SU-DHL-6 (cell line): ENCODE measurements around the gene RPL19.

Source experiments
- EZH2phosphoT487 ChIP-seq: fragments of 200-600 bp; sonication (generic), shearing (Covaris generic); conservative IDR thresholded peaks from 2 replicates; pipeline ENCODE4 v1.6.1; 2018; ENCODE audit warnings: mild to moderate bottlenecking, antibody characterized with exemption, low read length, moderate library complexity, mixed read lengths
- TF ChIP-seq, protein P1 (sequence below): fragments of 200-600 bp; sonication (generic); IDR thresholded peaks from one replicate; pipeline ENCODE4 v1.5.1; 2017; ENCODE audit warnings: antibody characterized with exemption, mild to moderate bottlenecking, low read length, moderate library complexity; ENCODE audit not compliant: insufficient read depth, poor library complexity, severe bottlenecking

DNA sequence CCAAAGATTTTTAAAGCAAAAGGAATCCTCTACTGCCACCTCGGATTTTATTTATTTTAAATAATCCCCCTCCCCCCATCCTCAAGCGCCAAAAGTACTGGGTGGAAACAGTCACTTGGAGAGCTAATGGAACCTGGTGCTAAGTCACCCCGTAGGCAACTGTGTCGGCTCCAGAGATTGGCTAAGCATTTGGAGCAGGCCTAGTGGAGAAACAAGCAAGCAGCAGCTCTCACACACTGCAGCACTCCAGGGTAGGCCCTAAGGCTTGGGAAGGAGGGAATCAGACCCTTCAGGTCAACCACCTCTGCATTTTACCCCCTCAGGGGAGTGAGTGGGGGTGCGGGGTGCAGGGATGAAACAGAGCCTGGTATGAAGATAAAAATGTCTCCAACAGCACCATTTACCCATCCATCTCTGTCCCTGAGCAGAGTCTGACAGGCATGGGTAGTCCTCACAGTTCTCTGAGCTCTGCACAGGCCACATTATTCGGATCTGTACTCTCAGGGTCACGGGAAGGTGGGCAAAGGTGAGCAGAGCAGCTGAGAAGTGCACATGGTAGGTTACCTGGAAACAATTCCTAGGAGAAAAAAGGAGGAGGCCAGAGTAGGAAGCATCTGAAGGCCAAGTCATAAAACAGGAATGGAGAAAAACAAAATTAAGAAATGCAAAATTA is 52.8 kb downstream of the RPL19 start:
- TF ChIP-seq, protein P1, sequence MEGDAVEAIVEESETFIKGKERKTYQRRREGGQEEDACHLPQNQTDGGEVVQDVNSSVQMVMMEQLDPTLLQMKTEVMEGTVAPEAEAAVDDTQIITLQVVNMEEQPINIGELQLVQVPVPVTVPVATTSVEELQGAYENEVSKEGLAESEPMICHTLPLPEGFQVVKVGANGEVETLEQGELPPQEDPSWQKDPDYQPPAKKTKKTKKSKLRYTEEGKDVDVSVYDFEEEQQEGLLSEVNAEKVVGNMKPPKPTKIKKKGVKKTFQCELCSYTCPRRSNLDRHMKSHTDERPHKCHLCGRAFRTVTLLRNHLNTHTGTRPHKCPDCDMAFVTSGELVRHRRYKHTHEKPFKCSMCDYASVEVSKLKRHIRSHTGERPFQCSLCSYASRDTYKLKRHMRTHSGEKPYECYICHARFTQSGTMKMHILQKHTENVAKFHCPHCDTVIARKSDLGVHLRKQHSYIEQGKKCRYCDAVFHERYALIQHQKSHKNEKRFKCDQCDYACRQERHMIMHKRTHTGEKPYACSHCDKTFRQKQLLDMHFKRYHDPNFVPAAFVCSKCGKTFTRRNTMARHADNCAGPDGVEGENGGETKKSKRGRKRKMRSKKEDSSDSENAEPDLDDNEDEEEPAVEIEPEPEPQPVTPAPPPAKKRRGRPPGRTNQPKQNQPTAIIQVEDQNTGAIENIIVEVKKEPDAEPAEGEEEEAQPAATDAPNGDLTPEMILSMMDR: no peak
- TF ChIP-seq EZH2phosphoT487: no peak
